ENCODE measurements around the gene GARIN5B.
A peak's percentile ranks its signal among the peaks of the same experiment; 100 is the strongest.
"Not testable (repeated sequence)": the region's sequence is repeated elsewhere in the genome, so short reads cannot be mapped to it uniquely, and the experiment has no call there.

Gene GARIN5B

GRCh38 chr19:55346725-55347441, 16.2 kb downstream of the GARIN5B start:
- no peak for DNase-seq

GRCh38 chr19:55345818-55346724, 17.0 kb downstream of the GARIN5B start:
- DNase-seq = no peak

- DNase-seq = no peak
Measured at GRCh38 chr19:55345101-55345817, 17.8 kb downstream of the GARIN5B start.

- DNase-seq = peak; percentile 73
Measured at GRCh38 chr19:55344444-55344843, 18.6 kb downstream of the GARIN5B start.

GRCh38 chr19:55341595-55342531, 21.2 kb downstream of the GARIN5B start:
- DNase-seq = no peak

- peak; percentile 28 for DNase-seq
Measured at GRCh38 chr19:55341171-55341588, 21.9 kb downstream of the GARIN5B start.

GRCh38 chr19:55340784-55341147, 22.3 kb downstream of the GARIN5B start:
- DNase-seq = no peak

GRCh38 chr19:55339889-55340783, 22.9 kb downstream of the GARIN5B start:
- no peak for DNase-seq

- DNase-seq = peak; percentile 99
Measured at GRCh38 chr19:55339105-55339888, 23.8 kb downstream of the GARIN5B start, which contains the start of gene KMT5C. Gene KMT5C (plus strand): TSS chr19:55339876. CDS start chr19:55341937, 2,061 bp downstream.

- DNase-seq = no peak
Measured at GRCh38 chr19:55336101-55336500, 27.0 kb downstream of the GARIN5B start.

- no peak for DNase-seq
Measured at GRCh38 chr19:55333870-55334269, 29.2 kb downstream of the GARIN5B start.

- not testable (repeated sequence) for DNase-seq
Measured at GRCh38 chr19:55329791-55330190, 33.3 kb downstream of the GARIN5B start.

GRCh38 chr19:55328774-55329318, 34.2 kb downstream of the GARIN5B start:
- DNase-seq = not testable (repeated sequence)

GRCh38 chr19:55325172-55325571, 37.9 kb downstream of the GARIN5B start, which contains the start of gene TMEM150B:
Gene TMEM150B (minus strand): TSS chr19:55325341. CDS start chr19:55321036, 4,305 bp downstream.
- no peak for DNase-seq

- no peak for DNase-seq
Measured at GRCh38 chr19:55324662-55325061, 38.4 kb downstream of the GARIN5B start.

GRCh38 chr19:55322204-55322885, 40.7 kb downstream of the GARIN5B start:
- no peak for DNase-seq

GRCh38 chr19:55321466-55322137, 41.5 kb downstream of the GARIN5B start:
- no peak for DNase-seq

- no peak for DNase-seq
Measured at GRCh38 chr19:55320844-55321419, 42.1 kb downstream of the GARIN5B start.
